PC-3 (cell line): Measurements from ENCODE around the gene KRTDAP. TPM values are rescaled to one million over a fixed set of nuclear protein-coding genes. Genes with fewer than 3 reads are reported as not detected.
A peak's percentile ranks its signal among the peaks of the same experiment; 100 is the strongest.

ENCODE experiments used
- ATAC-seq: fragments of 200-7000 bp; cut with Tn5 transposase; 2 replicates; pipeline ENCODE4 v1.9.1; 2020; ENCODE audit warnings: mild to moderate bottlenecking, moderate library complexity
- BruUV-seq: library from RNA; stranded (reverse); fragments of 400-500 nt; replicated peaks from 2 replicates; lab custom pipeline; 2021; lab: Mats Ljungman, UMichigan
- CTCF ChIA-PET: fragments of 300-600 bp; sonication (Branson Sonifier 250); formaldehyde crosslinking; loops from one replicate; lab custom pipeline; 2022; ENCODE audit warnings: antibody characterized with exemption; lab: Charles Lee
- POLR2A ChIA-PET: fragments of 300-600 bp; sonication (Branson Sonifier 250); formaldehyde crosslinking; loops from one replicate; lab custom pipeline; 2022; ENCODE audit warnings: antibody characterized with exemption; ENCODE audit not compliant: unreplicated experiment; lab: Charles Lee
- DNase-seq: peaks from one replicate; pipeline ENCODE4 v3.0.0-alpha.2; 2015
- H2AFZ ChIP-seq: fragments of 300-600 bp; sonication (generic); 2 replicates; pipeline ENCODE4 v1.6.0; 2016; ENCODE audit warnings: antibody characterized with exemption, low read length
- H3F3A ChIP-seq: fragments of 300-600 bp; sonication (generic); one replicate; pipeline ENCODE4 v1.6.0; 2017; ENCODE audit warnings: antibody characterized with exemption, low read length, control low read depth, mild to moderate bottlenecking; ENCODE audit not compliant: unreplicated experiment
- H3K27ac ChIP-seq: fragments of 300-600 bp; sonication (generic); 2 replicates; pipeline ENCODE4 v1.5.1; 2016; ENCODE audit warnings: mild to moderate bottlenecking, low read length
- H3K27me3 ChIP-seq: fragments of 300-600 bp; sonication (generic); 2 replicates; pipeline ENCODE4 v1.6.1; 2016; ENCODE audit warnings: low read length, mixed read lengths
- H3K36me3 ChIP-seq: fragments of 300-600 bp; sonication (generic); 2 replicates; pipeline ENCODE4 v1.6.1; 2016; ENCODE audit warnings: low read depth, mixed run types, low read length, mixed read lengths
- H3K4me1 ChIP-seq: fragments of 300-600 bp; sonication (generic); 2 replicates; pipeline ENCODE4 v1.5.1; 2016; ENCODE audit warnings: low read length; ENCODE audit not compliant: insufficient read depth
- H3K4me2 ChIP-seq: fragments of 300-600 bp; sonication (generic); 2 replicates; pipeline ENCODE4 v1.6.0; 2016; ENCODE audit warnings: low read length
- H3K4me3 ChIP-seq: fragments of 300-600 bp; sonication (generic); 2 replicates; pipeline ENCODE4 v1.5.1; 2016; ENCODE audit warnings: mild to moderate bottlenecking, low read length, mixed read lengths
- H3K79me2 ChIP-seq: fragments of 300-600 bp; sonication (generic); 2 replicates; pipeline ENCODE4 v1.6.1; 2017; ENCODE audit warnings: low read length, mixed read lengths
- H3K9ac ChIP-seq: fragments of 300-600 bp; sonication (generic); 2 replicates; pipeline ENCODE4 v1.6.0; 2016; ENCODE audit warnings: mild to moderate bottlenecking, low read length
- H3K9me2 ChIP-seq: fragments of 300-600 bp; sonication (generic); replicated peaks from 2 replicates; pipeline ENCODE4 v1.6.1; 2016; ENCODE audit warnings: mixed run types, low read length, mixed read lengths
- H3K9me3 ChIP-seq: fragments of 300-600 bp; sonication (generic); 2 replicates; pipeline ENCODE4 v1.6.1; 2016; ENCODE audit warnings: low read length, mixed read lengths
- H4K20me1 ChIP-seq: fragments of 300-600 bp; sonication (generic); 2 replicates; pipeline ENCODE4 v1.6.1; 2016; ENCODE audit warnings: low read length, mixed read lengths
- EZH2 ChIP-seq: fragments of 300-600 bp; sonication (generic); IDR thresholded peaks from one replicate; pipeline ENCODE4 v1.6.1; 2017; ENCODE audit warnings: antibody characterized with exemption, mild to moderate bottlenecking, low read length; ENCODE audit not compliant: unreplicated experiment
- EZH2phosphoT487 ChIP-seq: fragments of 300-600 bp; sonication (generic); IDR thresholded peaks from 2 replicates; pipeline ENCODE4 v1.6.1; 2018; ENCODE audit warnings: mild to moderate bottlenecking, antibody characterized with exemption, low read length, borderline replicate concordance
- intact Hi-C: fragments of 100-400 bp; cut with micrococcal nuclease; formaldehyde crosslinking; loops from 2 replicates; pipeline ENCODE4 v1.9.0; 2023
- total RNA-seq: library from RNA; depleted of rRNA; stranded (reverse); fragments of >200 nt; gene quantifications from 2 replicates; pipeline ENCODE4 v1.2.3, GENCODE V29; 2014
- TF ChIP-seq, protein P1 (sequence below): fragments of 300-600 bp; sonication (generic); conservative IDR thresholded peaks from 2 replicates; pipeline ENCODE4 v1.5.1; 2017; ENCODE audit warnings: antibody characterized with exemption, low read depth, mild to moderate bottlenecking, low read length

The KRTDAP gene
- total RNA-seq, 1 experiment from 2014 or later = not detected

GRCh38 chr19:35512831-35513627 lies 22.8 kb upstream of the KRTDAP start:
- H3K4me2 ChIP-seq = no peak overlapping the region
- TF ChIP-seq EZH2phosphoT487 = no peak
- TF ChIP-seq, protein P1, sequence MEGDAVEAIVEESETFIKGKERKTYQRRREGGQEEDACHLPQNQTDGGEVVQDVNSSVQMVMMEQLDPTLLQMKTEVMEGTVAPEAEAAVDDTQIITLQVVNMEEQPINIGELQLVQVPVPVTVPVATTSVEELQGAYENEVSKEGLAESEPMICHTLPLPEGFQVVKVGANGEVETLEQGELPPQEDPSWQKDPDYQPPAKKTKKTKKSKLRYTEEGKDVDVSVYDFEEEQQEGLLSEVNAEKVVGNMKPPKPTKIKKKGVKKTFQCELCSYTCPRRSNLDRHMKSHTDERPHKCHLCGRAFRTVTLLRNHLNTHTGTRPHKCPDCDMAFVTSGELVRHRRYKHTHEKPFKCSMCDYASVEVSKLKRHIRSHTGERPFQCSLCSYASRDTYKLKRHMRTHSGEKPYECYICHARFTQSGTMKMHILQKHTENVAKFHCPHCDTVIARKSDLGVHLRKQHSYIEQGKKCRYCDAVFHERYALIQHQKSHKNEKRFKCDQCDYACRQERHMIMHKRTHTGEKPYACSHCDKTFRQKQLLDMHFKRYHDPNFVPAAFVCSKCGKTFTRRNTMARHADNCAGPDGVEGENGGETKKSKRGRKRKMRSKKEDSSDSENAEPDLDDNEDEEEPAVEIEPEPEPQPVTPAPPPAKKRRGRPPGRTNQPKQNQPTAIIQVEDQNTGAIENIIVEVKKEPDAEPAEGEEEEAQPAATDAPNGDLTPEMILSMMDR = no peak
- TF ChIP-seq EZH2 = no peak
- peaks cover 13% of the 10 kb centered on the region for H3K4me1 ChIP-seq
- ATAC-seq (no peak), DNase-seq (no peak)
- H3K27me3 ChIP-seq = no peaks in the 10 kb centered on the region
- H4K20me1 ChIP-seq = no peaks in the 10 kb centered on the region
- no peak overlapping the region for H3K4me3 ChIP-seq
- no peaks in the 10 kb centered on the region for H3K36me3 ChIP-seq
- no peak overlapping the region for H3K27ac ChIP-seq
- ChIA-PET POLR2A (no interaction called here), CTCF (no interaction called here)
- no peaks in the 10 kb centered on the region for H3F3A ChIP-seq
- H3K9me2 ChIP-seq = no peaks in the 10 kb centered on the region
- no peaks in the 10 kb centered on the region for H3K9me3 ChIP-seq
- no TSS peak for BruUV-seq
- no peak overlapping the region for H3K9ac ChIP-seq
- H2AFZ ChIP-seq = no peak overlapping the region
- intact Hi-C loops = loop anchor here (5.0 kb wide), 1 partner anchor 129 kb away; the partner anchor contains the start of gene ETV2
- H3K79me2 ChIP-seq = peaks cover 22% of the 10 kb centered on the region

GRCh38 chr19:35511337-35511736 lies 21.1 kb upstream of the KRTDAP start:
- Histone ChIP-seq H3K27me3 (no peaks in the 10 kb centered on the region), H3K79me2 (peaks cover 25% of the 10 kb centered on the region), H3F3A (no peaks in the 10 kb centered on the region), H3K9me3 (no peaks in the 10 kb centered on the region), H2AFZ (no peak overlapping the region), H3K9ac (no peak overlapping the region), H4K20me1 (no peaks in the 10 kb centered on the region), H3K9me2 (no peaks in the 10 kb centered on the region), H3K36me3 (no peaks in the 10 kb centered on the region), H3K4me2 (no peak overlapping the region), H3K4me1 (peaks cover 13% of the 10 kb centered on the region; the same call in 1 of the 2 replicates), H3K4me3 (no peak overlapping the region), H3K27ac (no peak overlapping the region)
- TF ChIP-seq EZH2phosphoT487 = no peak
- TF ChIP-seq, protein P1 = no peak
- TF ChIP-seq EZH2 = no peak
- ChIA-PET POLR2A (no interaction called here), CTCF (no interaction called here)
- ATAC-seq (no peak), DNase-seq (no peak)
- intact Hi-C loops = loop anchor here (5.0 kb wide), 1 partner anchor 131 kb away; the partner anchor contains the start of gene ETV2
- no TSS peak for BruUV-seq

- CTCF ChIA-PET = interaction anchor here (0.6 kb wide), 1 partner anchor 19 kb away, joined by 3 read pairs; no protein-coding TSS in a partner anchor
- no peak for TF ChIP-seq EZH2
- TF ChIP-seq, protein P1 = no peak
- no peak for TF ChIP-seq EZH2phosphoT487
- H3K4me1 ChIP-seq = peaks cover 13% of the 10 kb centered on the region; the same call in 1 of the 2 replicates
- no peaks in the 10 kb centered on the region for H3K9me2 ChIP-seq
- no peaks in the 10 kb centered on the region for H3K9me3 ChIP-seq
- BruUV-seq = no TSS peak
- H3K27me3 ChIP-seq = no peaks in the 10 kb centered on the region
- peak overlapping the region; percentile 96; the same call in 1 of the 2 replicates for H3K4me3 ChIP-seq
- intact Hi-C loops = loop anchor here (5.0 kb wide), 1 partner anchor 132 kb away; the partner anchor contains the start of gene ETV2
- ATAC-seq (no peak), DNase-seq (no peak)
- H3F3A ChIP-seq = no peaks in the 10 kb centered on the region
- peak overlapping the region; percentile 86 for H3K4me2 ChIP-seq
- H3K79me2 ChIP-seq = peaks cover 25% of the 10 kb centered on the region
- no peak overlapping the region for H3K27ac ChIP-seq
- H3K9ac ChIP-seq = no peak overlapping the region
- POLR2A ChIA-PET = interaction anchor here (0.7 kb wide), 1 partner anchor 138 kb away, joined by 3 read pairs; the partner anchor contains the start of gene COX6B1
- H2AFZ ChIP-seq = peak overlapping the region; percentile 92
- H3K36me3 ChIP-seq = no peaks in the 10 kb centered on the region
- no peaks in the 10 kb centered on the region for H4K20me1 ChIP-seq
Measured at GRCh38 chr19:35510626-35510964, 20.3 kb upstream of the KRTDAP start.
